Uterus (tissue), 4 donors: Measurements from ENCODE around the gene DCLK3. TPM values are rescaled to one million over a fixed set of nuclear protein-coding genes. Genes with fewer than 3 reads are reported as not detected.

Experiments used
- DNase-seq, 2 donors: peaks; one replicate each; pipeline ENCODE4 v3.0.0-alpha.2; 2019 to 2020
- H3K27ac ChIP-seq, 2 donors: fragments of 200-600 bp; sonication (generic); 1 replicate in 1 of 2; 2 replicates in 1 of 2; pipeline ENCODE4 v1.5.1; 2016 to 2018
- H3K27me3 ChIP-seq, 2 donors: fragments of 200-600 bp; sonication (generic); one replicate each; pipeline ENCODE4 v1.5.1; 2018 to 2019; ENCODE audit warnings: control low read depth in 1 of 2
- H3K36me3 ChIP-seq, 2 donors: fragments of 200-600 bp; sonication (generic); one replicate each; pipeline ENCODE4 v1.5.1; 2019; ENCODE audit warnings: control low read depth in 1 of 2
- H3K4me1 ChIP-seq, 2 donors: fragments of 200-600 bp; sonication (generic); one replicate each; pipeline ENCODE4 v1.5.1; 2018 to 2019; ENCODE audit warnings: control low read depth in 1 of 2
- H3K4me3 ChIP-seq, 2 donors: fragments of 200-600 bp; sonication (generic); 1 replicate in 1 of 2; 2 replicates in 1 of 2; pipeline ENCODE4 v1.5.1; 2018 to 2019; ENCODE audit warnings: mild to moderate bottlenecking in 1 of 2
- H3K9me3 ChIP-seq, 2 donors: fragments of 200-600 bp; sonication (generic); one replicate each; pipeline ENCODE4 v1.5.1; 2019; ENCODE audit warnings: control low read depth in 1 of 2
- CTCF ChIP-seq, 4 experiments: fragments of 200-600 bp in 2 of 4; fragments of 450-650 bp in 2 of 4; sonication (generic) in 2 of 4; IDR thresholded peaks; one replicate each; pipeline ENCODE4 v1.5.1; 2016 to 2019; ENCODE audit warnings: antibody characterized with exemption in 4 of 4, mild to moderate bottlenecking in 2 of 4, moderate library complexity in 1 of 4
- POLR2A ChIP-seq, 2 donors: fragments of 450-650 bp; IDR thresholded peaks; one replicate each; pipeline ENCODE4 v1.6.1; 2016; ENCODE audit warnings: antibody characterized with exemption in 2 of 2, mild to moderate bottlenecking in 1 of 2, moderate library complexity in 1 of 2
- intact Hi-C: fragments of 100-400 bp; cut with DNase I; formaldehyde crosslinking; loops from one replicate; pipeline ENCODE4 v1.15.1; 2023; ENCODE audit warnings: low total_unique reads
- total RNA-seq, 4 donors: library from RNA; depleted of rRNA in 3 of 4; stranded (reverse); fragments of >200 nt in 3 of 4; gene quantifications; one replicate each; pipeline versions ENCODE4 v1.1.0 to v1.2.4, GENCODE V29; 2014 to 2023
- donor health status: DM: yes; HTN: yes; CAD: no.

DCLK3 gene
- total RNA-seq, 4 donors from 2014 or later, result 1.0 to 1.5 TPM; not detected in 2

GRCh38 chr3:36696799-36697198 is 67.6 kb downstream of the DCLK3 start:
- DNase-seq, result no peak
- Histone ChIP-seq H3K4me3 (no peak overlapping the region), H3K27me3 (no peaks in the 10 kb centered on the region), H3K4me1 (no peaks in the 10 kb centered on the region), H3K27ac (no peak overlapping the region), H3K36me3 (no peaks in the 10 kb centered on the region), H3K9me3 (no peaks in the 10 kb centered on the region)
- no peak for TF ChIP-seq POLR2A (IDR thresholded peaks at IDR 0.05)
- no peak for TF ChIP-seq CTCF (IDR thresholded peaks at IDR 0.05)
- intact Hi-C loops, result no loop called here

- H3K27me3 ChIP-seq, result no peaks in the 10 kb centered on the region
- no peak overlapping the region for H3K27ac ChIP-seq
- H3K9me3 ChIP-seq, result no peaks in the 10 kb centered on the region
- intact Hi-C loops, result no loop called here
- no peak overlapping the region for H3K4me3 ChIP-seq
- DNase-seq, result no peak
- H3K4me1 ChIP-seq, result no peaks in the 10 kb centered on the region
- H3K36me3 ChIP-seq, result no peaks in the 10 kb centered on the region
- TF ChIP-seq POLR2A (IDR thresholded peaks at IDR 0.05) (no peak), CTCF (IDR thresholded peaks at IDR 0.05) (no peak)
Measured at GRCh38 chr3:36695769-36696137, 68.6 kb downstream of the DCLK3 start.

GRCh38 chr3:36695113-36695768 is 69.1 kb downstream of the DCLK3 start:
- Histone ChIP-seq H3K27me3 (no peaks in the 10 kb centered on the region), H3K36me3 (no peaks in the 10 kb centered on the region), H3K4me1 (no peaks in the 10 kb centered on the region), H3K9me3 (no peaks in the 10 kb centered on the region), H3K4me3 (no peak overlapping the region), H3K27ac (no peak overlapping the region)
- intact Hi-C loops, result no loop called here
- TF ChIP-seq CTCF (IDR thresholded peaks at IDR 0.05) (no peak), POLR2A (IDR thresholded peaks at IDR 0.05) (no peak)
- no peak for DNase-seq

- no peaks in the 10 kb centered on the region for H3K9me3 ChIP-seq
- intact Hi-C loops, result no loop called here
- TF ChIP-seq CTCF (IDR thresholded peaks at IDR 0.05) (no peak), POLR2A (IDR thresholded peaks at IDR 0.05) (no peak)
Measured at GRCh38 chr3:36693670-36694069, 70.7 kb downstream of the DCLK3 start.

GRCh38 chr3:36689560-36689959 is 74.8 kb downstream of the DCLK3 start:
- Histone ChIP-seq H3K4me1 (no peaks in the 10 kb centered on the region), H3K9me3 (no peaks in the 10 kb centered on the region), H3K36me3 (no peaks in the 10 kb centered on the region), H3K4me3 (no peak overlapping the region), H3K27me3 (no peaks in the 10 kb centered on the region), H3K27ac (no peak overlapping the region)
- no peak for DNase-seq
- intact Hi-C loops, result no loop called here
- TF ChIP-seq CTCF (IDR thresholded peaks at IDR 0.05) (no peak), POLR2A (IDR thresholded peaks at IDR 0.05) (no peak)

More at GRCh38 chr3:36693670-36694069, 70.7 kb downstream of the DCLK3 start:
- H3K27me3 ChIP-seq, result no peaks in the 10 kb centered on the region
- H3K36me3 ChIP-seq, result no peaks in the 10 kb centered on the region
- no peak overlapping the region for H3K27ac ChIP-seq
- no peaks in the 10 kb centered on the region for H3K4me1 ChIP-seq
- H3K4me3 ChIP-seq, result no peak overlapping the region
- no peak for DNase-seq
